GM12878 (cell line): ENCODE measurements around the gene CCDC136. TPM values are rescaled to one million over a fixed set of nuclear protein-coding genes. Genes with fewer than 3 reads are reported as not detected.

Experiments used
- ATAC-seq: fragments of 200-7000 bp; cut with Tn5 transposase; 3 replicates; pipeline ENCODE4 v1.9.1; 2020; ENCODE audit warnings: mild to moderate bottlenecking, moderate library complexity
- BruUV-seq: library from RNA; stranded (reverse); fragments of 400-500 nt; replicated peaks from 2 replicates; lab custom pipeline; 2021; lab: Mats Ljungman, UMichigan
- CTCF ChIA-PET: fragments of 300-600 bp; sonication (Branson Sonifier 250); formaldehyde crosslinking; extraction: SDS; loops from one replicate; lab custom pipeline; 2021; ENCODE audit warnings: inconsistent platforms; lab: Yijun Ruan, JAX
- POLR2A ChIA-PET: fragments of 350-600 bp; formaldehyde crosslinking; extraction: SDS; loops from one replicate; lab custom pipeline; 2021; ENCODE audit warnings: inconsistent platforms; lab: Charles Lee
- RAD21 ChIA-PET: fragments of 300-600 bp; sonication (Branson Sonifier 250); formaldehyde crosslinking; loops from one replicate; lab custom pipeline; 2023; ENCODE audit warnings: antibody characterized with exemption; ENCODE audit not compliant: unreplicated experiment; lab: Charles Lee
- SMC1A ChIA-PET: fragments of 300-600 bp; sonication (Branson Sonifier 250); formaldehyde crosslinking; loops from one replicate; lab custom pipeline; 2023; ENCODE audit not compliant: unreplicated experiment, uncharacterized antibody; lab: Charles Lee
- DNase-seq: peaks from one replicate; pipeline ENCODE4 v3.0.0-alpha.2; 2011; ENCODE audit warnings: low read depth, low spot score
- FAIRE-seq: peaks from 3 replicates; lab custom pipeline; 2011; peaks lifted over from hg19 to GRCh38; lab: Jason Lieb, UNC
- H2AFZ ChIP-seq: 2 replicates; pipeline ENCODE4 v1.6.0; 2011; ENCODE audit warnings: low read depth, low read length, control low read depth; ENCODE audit not compliant: control insufficient read depth
- H3K27ac ChIP-seq: 2 replicates; pipeline ENCODE4 v1.5.1; 2011; ENCODE audit warnings: control low read depth; ENCODE audit not compliant: control insufficient read depth, insufficient read depth
- H3K27me3 ChIP-seq, 2 experiments: replicated peaks in 1 of 2; 2 replicates each; pipeline versions ENCODE4 v1.6.0 to v1.6.1; 2011; ENCODE audit warnings: low read length in 1 of 2; ENCODE audit not compliant: control insufficient read depth in 2 of 2, insufficient read depth in 2 of 2
- H3K36me3 ChIP-seq, 2 experiments: 2 replicates each; pipeline ENCODE4 v1.5.1; 2011; ENCODE audit warnings: low read length in 1 of 2; ENCODE audit not compliant: control insufficient read depth in 2 of 2, insufficient read depth in 2 of 2
- H3K4me1 ChIP-seq: 2 replicates; pipeline ENCODE4 v1.6.1; 2011; ENCODE audit warnings: mild to moderate bottlenecking, low read length, moderate library complexity, mixed read lengths; ENCODE audit not compliant: control insufficient read depth, insufficient read depth
- H3K4me2 ChIP-seq: 2 replicates; pipeline ENCODE4 v1.6.0; 2011; ENCODE audit warnings: control low read depth; ENCODE audit not compliant: control insufficient read depth, insufficient read depth
- H3K4me3 ChIP-seq: fragments of 200-600 bp; sonication (generic); 2 replicates; pipeline ENCODE4 v1.5.1; 2016
- H3K79me2 ChIP-seq: 2 replicates; pipeline ENCODE4 v1.6.0; 2011; ENCODE audit warnings: low read length; ENCODE audit not compliant: control insufficient read depth, insufficient read depth
- H3K9ac ChIP-seq: 2 replicates; pipeline ENCODE4 v1.8.0; 2011; ENCODE audit warnings: low read length, control low read depth, mixed read lengths; ENCODE audit not compliant: control insufficient read depth, insufficient read depth
- H3K9me3 ChIP-seq: replicated peaks from 3 replicates; pipeline ENCODE4 v1.5.1; 2011; ENCODE audit warnings: mild to moderate bottlenecking, low read length; ENCODE audit not compliant: control insufficient read depth, insufficient read depth
- H4K20me1 ChIP-seq: 2 replicates; pipeline ENCODE4 v1.6.0; 2011; ENCODE audit not compliant: control insufficient read depth, insufficient read depth
- ASH2L ChIP-seq: fragments of 300-600, 200-600 bp; sonication (generic); IDR thresholded peaks from 2 replicates; pipeline ENCODE4 v1.6.1; 2017; ENCODE audit warnings: low read depth, mild to moderate bottlenecking, borderline replicate concordance
- GATAD2B ChIP-seq: fragments of 450-650 bp; conservative IDR thresholded peaks from 2 replicates; pipeline ENCODE4 v1.6.1; 2017; ENCODE audit warnings: low read depth, mild to moderate bottlenecking, moderate library complexity
- HDAC2 ChIP-seq: fragments of 200-600 bp; sonication (generic); IDR thresholded peaks from 2 replicates; pipeline ENCODE4 v1.6.1; 2017
- MEF2A ChIP-seq: IDR thresholded peaks from 2 replicates; pipeline ENCODE4 v1.6.1; 2011; ENCODE audit warnings: low read depth, mild to moderate bottlenecking, low read length, moderate library complexity; ENCODE audit not compliant: insufficient read depth
- MTA2 ChIP-seq: fragments of 450-650 bp; IDR thresholded peaks from 2 replicates; pipeline ENCODE4 v1.6.1; 2016; ENCODE audit warnings: low read depth, mild to moderate bottlenecking, moderate library complexity
- RBBP5 ChIP-seq: fragments of 200-600 bp; sonication (generic); conservative IDR thresholded peaks from 2 replicates; pipeline ENCODE4 v1.6.1; 2016
- SMC3 ChIP-seq: IDR thresholded peaks from 2 replicates; pipeline ENCODE4 v1.6.1; 2011; ENCODE audit warnings: low read length, improper control_type of control experiment, borderline replicate concordance
- SREBF2 ChIP-seq: IDR thresholded peaks from 2 replicates; pipeline ENCODE4 v1.6.1; 2012; ENCODE audit warnings: mild to moderate bottlenecking, low read length
- TCF12 ChIP-seq: IDR thresholded peaks from 2 replicates; pipeline ENCODE4 v1.6.1; 2011; ENCODE audit warnings: low read depth, mild to moderate bottlenecking, low read length
- WRNIP1 ChIP-seq: IDR thresholded peaks from 2 replicates; pipeline ENCODE4 v1.6.1; 2011; ENCODE audit warnings: low read depth, low read length, improper control_type of control experiment, borderline replicate concordance
- ZNF24 ChIP-seq: fragments of 450-650 bp; IDR thresholded peaks from 2 replicates; pipeline ENCODE4 v1.6.1; 2017; ENCODE audit warnings: antibody characterized with exemption, mild to moderate bottlenecking
- WGBS: methylation state at CpG from one replicate; pipeline ENCODE4 v1.1.6; 2016; ENCODE audit warnings: low lambda C conversion rate; ENCODE audit not compliant: insufficient replicate concordance, insufficient coverage; ENCODE audit errors: missing lambda C conversion rate; 5-methylcytosine and 5-hydroxymethylcytosine counted together
- in situ Hi-C: fragments of 300-500 bp; cut with MboI; formaldehyde crosslinking; loops from 9 replicates; pipeline ENCODE4 v1.14.3; 2018; ENCODE audit warnings: mixed read lengths
- intact Hi-C: fragments of 100-400 bp; cut with micrococcal nuclease; formaldehyde crosslinking; loops from one replicate; pipeline ENCODE4 v1.14.2; 2022; ENCODE audit not compliant: unreplicated experiment
- polyA plus RNA-seq, 11 experiments: library from polyadenylated mRNA; depleted of rRNA in 4 of 11; unstranded in 6 of 11; stranded (reverse) in 5 of 11; fragments of >200 nt; fragmentation: Nextera tagmentation in 4 of 11; fragmentation: Illumina TruSeq in 1 of 11; extraction: Ambion mirVana in 4 of 11; extraction: Trizol in 1 of 11; gene quantifications; 1 replicate in 1 of 11; 2 replicates in 10 of 11; pipeline versions ENCODE4 v1.2.1 to v1.2.3, GENCODE V29; 2011 to 2016; ENCODE audit warnings: inconsistent platforms in 2 of 11, missing spikeins in 2 of 11, low read depth in 1 of 11
- total RNA-seq, 4 experiments: library from RNA; depleted of rRNA in 3 of 4; stranded (reverse); fragments of >200 nt in 3 of 4; fragmentation: Illumina TruSeq in 1 of 4; extraction: Trizol in 1 of 4; gene quantifications; 2 replicates each; pipeline versions ENCODE4 v1.2.1 to v1.2.3, GENCODE V29; 2013 to 2021
- TF ChIP-seq, protein P1 (sequence below): fragments of 450-650 bp; IDR thresholded peaks from 2 replicates; pipeline ENCODE4 v1.6.1; 2018; ENCODE audit warnings: borderline replicate concordance, mild to moderate bottlenecking; ENCODE audit not compliant: partially characterized antibody

The CCDC136 gene
- total and polyA plus RNA-seq, 10 of the 15 experiments (the other 5 are each of a cell fraction or from before 2014, with no cell fraction given) = 0.32 to 4.8 (median 1.5) TPM

DNA sequence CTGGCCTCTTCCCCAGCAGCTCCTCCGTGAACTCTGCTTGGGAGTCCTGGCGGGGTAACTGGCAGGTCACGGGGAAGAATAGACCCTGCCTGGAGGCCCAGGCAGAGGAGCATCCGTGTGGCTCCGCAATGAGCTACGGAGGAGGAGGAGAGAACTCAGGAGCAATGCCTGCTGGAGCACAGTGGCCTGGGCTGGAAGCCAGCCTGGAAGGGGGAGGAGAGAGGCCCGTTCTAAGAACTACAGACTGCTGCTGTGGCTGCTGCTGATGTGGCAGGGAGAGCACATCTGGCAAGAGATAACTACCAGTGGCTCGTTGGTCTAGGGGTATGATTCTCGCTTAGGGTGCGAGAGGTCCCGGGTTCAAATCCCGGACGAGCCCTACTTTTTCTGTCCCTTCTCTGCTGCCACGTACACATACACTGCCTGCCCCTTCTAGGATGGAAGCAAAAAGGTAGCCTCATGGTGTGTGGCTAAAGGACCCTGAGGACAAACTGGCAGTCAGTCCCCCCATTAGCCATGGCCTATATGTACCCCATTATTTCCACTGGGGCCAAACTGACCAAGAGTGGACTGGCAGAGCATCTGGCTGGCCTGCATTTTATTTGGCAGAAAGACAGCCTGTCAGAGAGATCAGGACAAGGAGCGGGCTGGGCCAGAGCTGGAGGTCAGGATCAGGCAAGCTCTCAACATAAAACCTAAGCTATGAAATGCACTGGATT, 8.5 kb upstream of the CCDC136 start:
- no peak for DNase-seq
- no peak overlapping the region for H3K27ac ChIP-seq
- CTCF ChIA-PET = interaction anchor here (0.9 kb wide), 1 partner anchor 59 kb away, joined by 4 read pairs; no protein-coding TSS in a partner anchor
- POLR2A ChIA-PET = interaction anchor here (0.5 kb wide), 1 partner anchor 45 kb away, joined by 4 read pairs; no protein-coding TSS in a partner anchor
- no peak overlapping the region for H3K4me3 ChIP-seq
- RAD21 ChIA-PET = interaction anchor here (1.1 to 1.2 kb wide), 2 partner anchors 8 to 78 kb away, joined by 3 read pairs; partner anchors contain the start of gene CCDC136
- in situ Hi-C loops = no loop called here
- WGBS = 37% methylated on average over 15 of the region's 15 CpGs
- TF ChIP-seq ZNF24 (peak; percentile 84), SREBF2 (peak; percentile 65; the same call in 1 of the 2 replicates), MTA2 (no peak)
- no peak overlapping the region for H3K4me2 ChIP-seq
- no peaks in the 10 kb centered on the region for H3K4me1 ChIP-seq
- ATAC-seq = peak; percentile 82
- H3K27me3 ChIP-seq = no peaks in the 10 kb centered on the region; a peak in 1 of 4 replicates
- no peaks in the 10 kb centered on the region for H3K79me2 ChIP-seq
- H2AFZ ChIP-seq = no peak overlapping the region
- no peak overlapping the region for H3K9ac ChIP-seq
- no peak for FAIRE-seq
- BruUV-seq = no TSS peak
- SMC1A ChIA-PET = interaction anchor here (1.3 kb wide), 1 partner anchor 110 kb away, joined by 5 read pairs; the partner anchor contains the start of gene GARIN1A
- no peaks in the 10 kb centered on the region for H4K20me1 ChIP-seq
- H3K9me3 ChIP-seq = no peaks in the 10 kb centered on the region; the same call in 2 of the 3 replicates
- H3K36me3 ChIP-seq = no peaks in the 10 kb centered on the region
- intact Hi-C loops = no loop called here

DNA sequence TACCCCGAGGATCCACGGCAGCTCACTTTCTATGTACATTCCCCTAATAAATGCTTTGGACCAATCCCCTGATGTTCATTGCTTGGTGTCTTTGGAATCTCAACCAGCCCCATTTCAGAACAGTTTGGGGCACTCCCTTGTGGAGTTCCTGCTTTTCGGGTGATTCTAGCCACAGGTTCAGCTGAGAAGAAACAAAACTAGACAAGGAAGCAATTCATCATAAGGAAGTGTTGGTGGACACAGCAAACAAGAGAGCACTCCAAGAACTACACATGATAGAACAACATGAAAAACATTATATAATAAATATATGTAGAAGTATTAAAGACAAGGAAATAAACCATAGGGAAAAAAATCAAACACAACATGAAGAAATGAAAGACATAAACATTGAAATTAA, 6.0 kb upstream of the CCDC136 start:
- ChIA-PET RAD21 (no interaction called here), CTCF (interaction anchor here (1.6 kb wide), 1 partner anchor 399 kb away, joined by 3 read pairs; no protein-coding TSS in a partner anchor), SMC1A (interaction anchor here (0.6 to 1.0 kb wide), 3 partner anchors 46 to 85 kb away, joined by 3 read pairs; partner anchors contain the start of genes ATP6V1F and CALU), POLR2A (no interaction called here)
- in situ Hi-C loops (no loop called here), intact Hi-C loops (no loop called here)
- Histone ChIP-seq H3K27me3 (peaks cover 2% of the 10 kb centered on the region in 2 experiments; a peak in 3 of 4 replicates), H3K9ac (no peak overlapping the region), H3K4me2 (no peak overlapping the region), H4K20me1 (no peaks in the 10 kb centered on the region), H3K79me2 (no peaks in the 10 kb centered on the region), H3K9me3 (no peaks in the 10 kb centered on the region), H2AFZ (no peak overlapping the region), H3K4me3 (no peak overlapping the region), H3K4me1 (peaks cover 3% of the 10 kb centered on the region; the same call in 1 of the 2 replicates), H3K27ac (no peak overlapping the region), H3K36me3 (no peaks in the 10 kb centered on the region)
- TF ChIP-seq, protein P1, sequence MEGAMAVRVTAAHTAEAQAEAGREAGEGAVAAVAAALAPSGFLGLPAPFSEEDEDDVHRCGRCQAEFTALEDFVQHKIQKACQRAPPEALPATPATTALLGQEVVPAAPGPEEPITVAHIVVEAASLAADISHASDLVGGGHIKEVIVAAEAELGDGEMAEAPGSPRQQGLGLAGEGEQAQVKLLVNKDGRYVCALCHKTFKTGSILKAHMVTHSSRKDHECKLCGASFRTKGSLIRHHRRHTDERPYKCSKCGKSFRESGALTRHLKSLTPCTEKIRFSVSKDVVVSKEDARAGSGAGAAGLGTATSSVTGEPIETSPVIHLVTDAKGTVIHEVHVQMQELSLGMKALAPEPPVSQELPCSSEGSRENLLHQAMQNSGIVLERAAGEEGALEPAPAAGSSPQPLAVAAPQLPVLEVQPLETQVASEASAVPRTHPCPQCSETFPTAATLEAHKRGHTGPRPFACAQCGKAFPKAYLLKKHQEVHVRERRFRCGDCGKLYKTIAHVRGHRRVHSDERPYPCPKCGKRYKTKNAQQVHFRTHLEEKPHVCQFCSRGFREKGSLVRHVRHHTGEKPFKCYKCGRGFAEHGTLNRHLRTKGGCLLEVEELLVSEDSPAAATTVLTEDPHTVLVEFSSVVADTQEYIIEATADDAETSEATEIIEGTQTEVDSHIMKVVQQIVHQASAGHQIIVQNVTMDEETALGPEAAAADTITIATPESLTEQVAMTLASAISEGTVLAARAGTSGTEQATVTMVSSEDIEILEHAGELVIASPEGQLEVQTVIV = no peak
- TF ChIP-seq SMC3 (no peak), WRNIP1 (no peak), GATAD2B (no peak), RBBP5 (no peak), ASH2L (no peak), HDAC2 (no peak), MEF2A (no peak), TCF12 (no peak)
- BruUV-seq = no TSS peak
- ATAC-seq (no peak), DNase-seq (no peak), FAIRE-seq (no peak)
- 64% methylated on average over 3 of the region's 3 CpGs for WGBS
